IPS-18c (cell line): ENCODE measurements around the gene CDH4.

Experiments used
- H3K4me3 ChIP-seq: 2 replicates; pipeline ENCODE4 v1.7.0; 2013; ENCODE audit warnings: low read depth, mild to moderate bottlenecking, low read length, moderate library complexity; ENCODE audit not compliant: insufficient read depth
- H3K9me3 ChIP-seq: one replicate; pipeline ENCODE4 v1.6.1; 2013; ENCODE audit warnings: mild to moderate bottlenecking, low read length, moderate library complexity; ENCODE audit not compliant: control insufficient read depth, insufficient read depth

The CDH4 gene

GRCh38 chr20:61613917-61614705 is 362.1 kb downstream of the CDH4 start:
- no peak overlapping the region for H3K4me3 ChIP-seq
- no peaks in the 10 kb centered on the region for H3K9me3 ChIP-seq

GRCh38 chr20:61614706-61615100 is 362.6 kb downstream of the CDH4 start:
- Histone ChIP-seq H3K9me3 (no peaks in the 10 kb centered on the region), H3K4me3 (no peak overlapping the region)

DNA sequence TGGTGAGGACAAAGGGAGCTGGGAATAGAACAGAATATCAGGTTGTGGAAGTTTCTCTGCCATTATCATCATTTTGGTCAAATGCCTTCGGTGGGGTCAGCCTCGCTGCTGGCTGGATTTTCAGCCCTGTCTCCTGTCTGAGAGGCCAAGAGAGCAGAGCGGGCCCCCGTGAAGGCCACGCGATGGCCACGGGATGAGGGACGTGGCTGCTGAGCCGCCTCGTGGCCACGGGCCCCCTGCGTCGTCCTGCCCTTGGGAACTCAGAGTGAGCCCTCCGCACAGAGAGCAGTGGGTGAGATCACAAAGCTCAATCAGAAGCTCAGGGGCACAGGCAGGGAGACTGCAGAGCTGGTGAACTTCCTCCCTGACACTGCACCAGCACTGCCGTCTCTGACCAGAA is 363.7 kb downstream of the CDH4 start:
- H3K4me3 ChIP-seq = no peak overlapping the region

GRCh38 chr20:61619751-61620150 is 367.7 kb downstream of the CDH4 start:
- H3K9me3 ChIP-seq = no peaks in the 10 kb centered on the region
- H3K4me3 ChIP-seq = no peak overlapping the region

More for the DNA sequence above, 363.7 kb downstream of the CDH4 start:
- H3K9me3 ChIP-seq = no peaks in the 10 kb centered on the region

- Histone ChIP-seq H3K4me3 (no peak overlapping the region), H3K9me3 (no peaks in the 10 kb centered on the region)
Measured at GRCh38 chr20:61620174-61620573, 368.1 kb downstream of the CDH4 start.

GRCh38 chr20:61621035-61621730 is 369.1 kb downstream of the CDH4 start:
- Histone ChIP-seq H3K9me3 (no peaks in the 10 kb centered on the region), H3K4me3 (no peak overlapping the region)

DNA sequence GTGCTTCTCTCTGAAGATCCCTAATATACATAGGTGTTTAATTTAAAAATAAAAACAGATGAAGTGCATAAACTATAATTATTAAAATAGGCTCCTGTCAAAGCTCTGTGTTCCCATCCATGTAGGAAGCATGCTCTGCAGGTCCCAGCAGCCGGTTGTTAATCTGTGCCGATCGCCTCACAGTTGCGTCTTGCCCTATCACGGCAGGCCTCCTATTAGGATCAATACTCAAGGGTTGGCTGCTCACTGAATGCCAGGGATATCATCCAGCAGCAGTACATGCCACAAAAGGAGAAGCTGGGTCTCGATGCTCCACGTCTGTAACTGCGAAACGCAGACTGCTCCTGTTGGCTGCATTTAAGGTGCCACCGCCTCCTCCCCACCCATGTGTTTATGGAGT is 369.8 kb downstream of the CDH4 start:
- Histone ChIP-seq H3K9me3 (no peaks in the 10 kb centered on the region), H3K4me3 (no peak overlapping the region)

- Histone ChIP-seq H3K9me3 (no peaks in the 10 kb centered on the region), H3K4me3 (no peak overlapping the region)
Measured at GRCh38 chr20:61623451-61623850, 371.4 kb downstream of the CDH4 start.

DNA sequence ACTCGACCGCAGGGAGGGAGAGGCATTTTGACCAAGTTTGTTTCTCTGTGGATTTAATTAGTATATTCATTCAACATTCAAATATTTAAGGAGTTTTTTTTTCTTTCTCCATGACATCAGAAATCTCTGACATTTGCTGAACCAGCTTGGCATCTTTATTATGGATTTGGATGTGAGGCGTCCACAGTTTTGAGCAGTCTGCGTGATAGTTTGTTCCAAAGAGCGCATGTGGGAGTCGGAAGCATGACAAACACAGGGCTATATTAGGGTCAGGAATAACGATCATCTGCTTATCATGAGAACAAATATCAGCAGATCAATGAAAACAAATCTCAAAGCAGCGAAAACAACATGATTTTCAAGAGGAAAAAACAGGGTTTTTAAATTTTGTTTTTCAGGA is 373.2 kb downstream of the CDH4 start:
- H3K9me3 ChIP-seq = no peaks in the 10 kb centered on the region
- H3K4me3 ChIP-seq = no peak overlapping the region

DNA sequence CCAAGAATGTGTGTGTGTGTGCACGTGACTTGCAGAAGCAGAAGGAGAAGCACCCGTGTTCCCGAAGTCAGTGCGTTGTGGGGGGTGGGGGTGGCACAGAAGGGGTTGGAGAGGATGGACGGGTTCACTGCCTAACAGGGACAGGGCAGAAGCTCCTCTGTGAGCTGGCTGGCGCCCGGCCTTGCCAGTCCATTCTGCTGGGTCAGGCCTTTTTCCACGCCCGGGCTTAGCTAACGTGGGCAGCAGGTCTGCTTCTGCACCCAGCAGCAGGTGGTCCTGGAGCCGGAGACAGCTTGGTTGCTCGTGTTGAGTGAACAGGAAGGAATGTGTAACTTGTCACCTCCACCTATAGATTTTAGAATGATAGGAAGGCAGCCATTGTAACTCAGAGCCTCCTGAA is 374.4 kb downstream of the CDH4 start:
- H3K9me3 ChIP-seq = no peaks in the 10 kb centered on the region
- no peak overlapping the region for H3K4me3 ChIP-seq

- no peak overlapping the region for H3K4me3 ChIP-seq
- no peaks in the 10 kb centered on the region for H3K9me3 ChIP-seq
Measured at GRCh38 chr20:61627791-61628415, 375.8 kb downstream of the CDH4 start.

GRCh38 chr20:61628480-61628879 is 376.4 kb downstream of the CDH4 start:
- Histone ChIP-seq H3K4me3 (no peak overlapping the region), H3K9me3 (no peaks in the 10 kb centered on the region)

DNA sequence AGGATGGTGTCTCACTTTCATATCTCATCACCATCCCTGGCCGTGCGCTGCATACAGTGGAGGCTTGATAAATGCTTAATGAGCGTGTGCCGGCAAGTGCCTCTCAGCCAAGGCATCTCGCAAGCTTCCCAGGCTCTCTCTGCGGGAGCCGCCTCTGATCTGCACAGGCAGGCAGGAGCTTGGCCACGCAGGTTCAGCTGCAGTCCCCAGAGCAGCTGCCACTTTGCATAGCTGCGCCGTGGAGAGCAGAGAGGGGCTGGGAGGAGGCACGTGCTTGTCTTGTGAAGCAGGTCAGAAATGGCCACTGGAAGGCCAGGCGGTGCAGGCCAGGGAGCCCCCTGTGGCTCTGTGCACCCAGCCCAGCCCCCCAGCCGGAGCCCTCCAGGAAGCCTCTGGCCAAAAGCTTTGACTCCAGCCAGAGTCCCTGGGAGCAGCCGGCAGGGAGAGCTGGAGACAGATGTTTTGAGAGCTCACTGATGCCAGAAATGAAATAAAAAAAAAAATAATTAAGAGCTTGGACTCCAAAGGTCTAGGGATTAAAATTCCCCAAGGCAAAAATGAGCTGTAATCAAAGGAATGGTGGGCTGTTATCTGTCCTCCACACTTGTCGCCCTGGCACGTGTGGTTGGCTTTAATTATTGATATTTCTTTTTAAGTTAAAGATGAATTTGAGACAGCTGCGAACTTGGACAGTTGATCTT is 377.0 kb downstream of the CDH4 start:
- H3K9me3 ChIP-seq = no peaks in the 10 kb centered on the region
- H3K4me3 ChIP-seq = no peak overlapping the region

DNA sequence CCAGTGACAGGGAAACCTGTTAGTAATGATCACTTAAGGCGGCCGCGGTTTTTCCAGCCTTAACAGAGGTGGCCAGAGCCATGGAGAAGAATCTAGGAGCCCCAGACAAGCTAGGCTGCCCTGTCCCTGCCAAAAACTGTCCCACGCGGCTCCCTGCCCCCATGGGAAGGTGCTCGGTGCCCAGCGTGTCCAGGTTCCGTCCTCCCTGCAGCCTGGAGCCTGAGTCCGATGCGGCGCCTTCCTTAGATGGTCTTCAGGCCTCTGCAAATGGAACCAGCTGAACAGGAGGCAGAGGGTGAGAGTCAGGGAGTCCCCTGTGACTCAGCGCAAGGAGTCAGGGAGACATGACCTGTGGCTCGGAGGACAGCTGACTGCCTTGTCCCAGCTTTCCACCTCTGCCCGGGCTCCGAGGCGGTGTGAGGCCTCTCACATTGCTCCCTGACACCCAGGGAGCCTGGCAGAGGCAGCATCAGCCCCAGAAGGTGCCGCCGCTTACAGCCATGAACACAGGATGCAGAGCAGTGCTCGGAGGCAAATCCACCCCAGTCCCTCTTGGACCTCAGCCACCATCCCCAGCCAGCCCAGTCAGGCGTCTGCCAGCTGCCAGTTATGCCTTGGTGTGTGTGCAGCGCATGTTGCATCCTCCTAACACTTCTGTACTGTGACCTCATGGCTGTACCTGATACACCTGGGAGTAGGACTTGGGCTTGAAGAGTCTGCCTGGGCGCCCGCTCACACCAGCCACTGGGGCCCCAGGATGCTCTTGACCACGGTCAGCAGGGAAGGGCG is 377.7 kb downstream of the CDH4 start:
- Histone ChIP-seq H3K4me3 (no peak overlapping the region), H3K9me3 (no peaks in the 10 kb centered on the region)

GRCh38 chr20:61630391-61630650 is 378.3 kb downstream of the CDH4 start:
- no peaks in the 10 kb centered on the region for H3K9me3 ChIP-seq
- no peak overlapping the region for H3K4me3 ChIP-seq

DNA sequence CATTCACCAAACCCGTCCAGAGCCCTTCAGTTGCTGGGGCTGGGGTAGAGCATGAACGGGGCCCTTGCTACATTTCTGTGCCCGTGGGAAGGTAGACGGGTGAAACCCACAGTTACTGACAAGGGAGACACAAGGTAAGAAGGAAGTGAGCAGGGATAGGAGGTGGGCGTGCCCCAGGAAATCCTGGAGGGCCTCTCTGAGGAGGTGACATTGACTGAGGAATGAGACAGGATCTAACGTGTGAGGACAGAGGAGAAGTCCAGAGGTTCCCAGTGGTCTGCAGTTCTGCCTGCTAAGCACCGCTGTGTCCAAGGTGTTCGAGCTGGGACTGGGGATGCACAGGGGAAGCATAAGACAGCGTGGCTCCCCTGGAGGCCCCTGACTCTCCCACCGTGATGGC is 378.8 kb downstream of the CDH4 start:
- Histone ChIP-seq H3K4me3 (no peak overlapping the region), H3K9me3 (no peaks in the 10 kb centered on the region)

GRCh38 chr20:61631751-61632150 is 379.7 kb downstream of the CDH4 start:
- Histone ChIP-seq H3K4me3 (no peak overlapping the region), H3K9me3 (no peaks in the 10 kb centered on the region)
